ENCODE results near the gene BSDC1. TPM values are rescaled to one million over a fixed set of nuclear protein-coding genes. Genes with fewer than 3 reads are reported as not detected.

The BSDC1 gene
- total RNA-seq, 1 donor from 2014 or later: 50.3 TPM

DNA sequence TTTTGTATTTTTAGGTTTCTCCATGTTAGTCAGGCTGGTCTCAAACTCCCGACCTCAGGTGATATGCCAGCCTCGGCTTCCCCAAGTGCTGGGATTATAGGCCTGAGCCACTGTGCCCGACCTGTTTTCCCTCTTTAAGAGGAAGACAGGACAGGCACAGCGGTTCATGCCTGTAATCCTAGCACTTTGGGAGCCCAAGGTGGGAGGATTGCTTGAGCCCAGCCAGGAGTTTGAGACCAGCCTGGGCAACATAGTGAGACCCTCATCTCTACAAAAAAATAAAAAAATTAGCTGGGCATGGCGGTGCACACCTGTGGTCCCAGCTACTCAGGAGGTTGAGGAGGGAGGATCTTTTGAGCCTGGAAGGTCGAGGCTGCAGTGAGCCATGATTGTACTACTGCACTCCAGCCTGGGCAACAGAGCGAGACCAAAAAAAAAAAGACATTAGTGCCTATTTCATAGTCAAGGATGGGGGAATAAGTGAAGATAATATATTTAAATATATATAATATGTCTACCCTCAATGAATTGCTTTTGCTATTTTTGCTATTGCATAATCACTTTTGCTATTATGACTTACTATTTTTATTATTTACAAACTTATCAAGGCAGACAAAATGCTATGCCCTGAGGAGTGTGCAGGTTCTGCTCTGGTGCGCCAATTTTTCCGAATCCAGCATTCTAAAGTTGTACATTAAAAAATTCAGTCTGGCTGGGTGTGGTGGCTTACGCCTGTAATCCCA is 75.9 kb downstream of the BSDC1 start:
- intact Hi-C loops (cut with micrococcal nuclease): no loop called here
- H3K9me3 Mint-ChIP-seq: no peaks in the 10 kb centered on the region
- H3K27me3 Mint-ChIP-seq (ENCODE audit: insufficient read depth): no peaks in the 10 kb centered on the region
- DNase-seq (ENCODE audit: low spot score): no peak
- no peak overlapping the region for H3K4me3 Mint-ChIP-seq
- peaks cover 16% of the 10 kb centered on the region for H3K36me3 Mint-ChIP-seq (ENCODE audit: low read depth)
- peaks cover 42% of the 10 kb centered on the region for H3K4me1 Mint-ChIP-seq (ENCODE audit: low read depth)
- no peak overlapping the region for H3K27ac Mint-ChIP-seq

DNA sequence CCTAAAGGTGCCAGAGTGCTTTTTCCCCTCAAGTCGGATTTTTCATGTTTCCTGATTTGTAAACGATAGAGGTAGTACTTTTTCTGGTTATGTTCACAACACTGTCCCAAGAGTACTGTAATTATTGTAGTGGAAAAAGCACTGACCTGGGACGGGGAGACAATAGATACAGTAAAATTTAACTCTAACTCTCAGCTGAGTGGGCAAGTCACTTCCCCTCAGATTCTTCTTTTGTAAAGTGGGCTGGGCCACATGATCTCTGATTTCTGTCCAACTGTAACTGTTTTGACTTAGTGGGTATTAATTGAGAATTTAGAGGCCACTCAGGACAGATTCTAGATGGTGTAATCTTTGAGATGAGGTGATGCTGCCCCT is 77.4 kb downstream of the BSDC1 start:
- H3K4me3 Mint-ChIP-seq: no peak overlapping the region
- H3K4me1 Mint-ChIP-seq (ENCODE audit: low read depth): peaks cover 32% of the 10 kb centered on the region
- no peak overlapping the region for H3K27ac Mint-ChIP-seq
- H3K27me3 Mint-ChIP-seq (ENCODE audit: insufficient read depth): no peaks in the 10 kb centered on the region
- peaks cover 16% of the 10 kb centered on the region for H3K36me3 Mint-ChIP-seq (ENCODE audit: low read depth)
- intact Hi-C loops (cut with micrococcal nuclease): no loop called here
- H3K9me3 Mint-ChIP-seq: no peaks in the 10 kb centered on the region
- no peak for DNase-seq (ENCODE audit: low spot score)

Other genes starting within 250 kb of the BSDC1 start
- gene TXLNA, start 214.8 kb downstream of the BSDC1 start, total RNA-seq: 109 and 110 TPM in 2 replicates
- 28.2 and 32.6 TPM in 2 replicates for gene CCDC28B, start 193.8 kb downstream of the BSDC1 start, total RNA-seq
- gene IQCC, start 188.8 kb downstream of the BSDC1 start, total RNA-seq: 5.7 and 6.0 TPM in 2 replicates
- gene DCDC2B, start 185.4 kb downstream of the BSDC1 start, total RNA-seq: 0.15 TPM in 1 of 2 replicates, not detected in the other
- gene TMEM234, start 172.1 kb downstream of the BSDC1 start, total RNA-seq: 13.5 and 15.0 TPM in 2 replicates
- 297 TPM in 2 replicates for gene EIF3I, start 172.0 kb downstream of the BSDC1 start, total RNA-seq
- 0.57 and 0.61 TPM in 2 replicates for gene FAM167B, start 147.2 kb downstream of the BSDC1 start, total RNA-seq
- gene LCK, start 143.2 kb downstream of the BSDC1 start, total RNA-seq: 269 and 281 TPM in 2 replicates
- 177 and 179 TPM in 2 replicates for gene HDAC1, start 102.4 kb downstream of the BSDC1 start, total RNA-seq
- 31.6 and 31.8 TPM in 2 replicates for gene MARCKSL1, start 58.2 kb downstream of the BSDC1 start, total RNA-seq
- 4.0 TPM in 2 replicates for gene FAM229A, start 32.0 kb downstream of the BSDC1 start, total RNA-seq
- 0.51 and 1.3 TPM in 2 replicates for gene TSSK3, start 31.9 kb downstream of the BSDC1 start, total RNA-seq
- not detected in 2 replicates for gene ZBTB8B, start 70.6 kb upstream of the BSDC1 start, total RNA-seq
- 0.17 and 0.41 TPM in 2 replicates for gene ZBTB8A, start 145.0 kb upstream of the BSDC1 start, total RNA-seq